Urinary bladder (tissue), 4 donors: ENCODE measurements around the gene LNPEP. TPM values are rescaled to one million over a fixed set of nuclear protein-coding genes. Genes with fewer than 3 reads are reported as not detected.
"Not testable (repeated sequence)": the region's sequence is repeated elsewhere in the genome, so short reads cannot be mapped to it uniquely, and the experiment has no call there.

Experiments used
- DNase-seq: peaks from one replicate; pipeline ENCODE4 v3.0.0-alpha.2; 2015; ENCODE audit errors: extremely low spot score
- H3K27ac ChIP-seq: one replicate; pipeline ENCODE4 v1.5.1; 2013; ENCODE audit warnings: low read depth, mild to moderate bottlenecking, moderate library complexity
- H3K36me3 ChIP-seq: one replicate; pipeline ENCODE4 v1.6.1; 2013; ENCODE audit warnings: mild to moderate bottlenecking, moderate library complexity; ENCODE audit not compliant: insufficient read depth
- H3K4me1 ChIP-seq: one replicate; pipeline ENCODE4 v1.6.1; 2013; ENCODE audit warnings: mild to moderate bottlenecking, moderate library complexity; ENCODE audit not compliant: insufficient read depth
- H3K4me3 ChIP-seq: one replicate; pipeline ENCODE4 v1.5.1; 2013; ENCODE audit warnings: low read depth, low read length
- WGBS: extraction: QIAGEN DNeasy Blood & Tissue Kit; methylation state at CpG from one replicate; pipeline ENCODE4 v1.1.7; 2013; 5-methylcytosine and 5-hydroxymethylcytosine counted together
- polyA plus RNA-seq: library from polyadenylated mRNA; stranded (reverse); fragments of 200-250 nt; gene quantifications from one replicate; pipeline ENCODE4 v1.2.3, GENCODE V29; 2013
- small RNA-seq: library from RNA; depleted of rRNA; stranded (forward); fragments of <200 nt; gene quantifications from one replicate; pipeline ENCODE3, GENCODE V24; 2014
- total RNA-seq: library from RNA; depleted of rRNA; stranded (reverse); fragments of >200 nt; gene quantifications from one replicate; pipeline ENCODE4 v1.2.3, GENCODE V29; 2014
- donor health status: healthy with polysubstance abuse.
- donor health status: healthy.

The LNPEP gene
- total and polyA plus RNA-seq, 2 donors, result 10.1 to 99.2 TPM

GRCh38 chr5:97076098-97076497, 140.2 kb downstream of the LNPEP start:
- Histone ChIP-seq H3K4me3 (no peak overlapping the region), H3K4me1 (no peaks in the 10 kb centered on the region), H3K27ac (no peak overlapping the region), H3K36me3 (no peaks in the 10 kb centered on the region)
- DNase-seq, result no peak

- no peak for DNase-seq
- H3K36me3 ChIP-seq, result no peaks in the 10 kb centered on the region
- WGBS, result 86% methylated on average over 4 of the region's 4 CpGs
- H3K4me3 ChIP-seq, result no peak overlapping the region
- no peaks in the 10 kb centered on the region for H3K4me1 ChIP-seq
- no peak overlapping the region for H3K27ac ChIP-seq
Measured at GRCh38 chr5:97077246-97077645, 141.4 kb downstream of the LNPEP start.

DNA sequence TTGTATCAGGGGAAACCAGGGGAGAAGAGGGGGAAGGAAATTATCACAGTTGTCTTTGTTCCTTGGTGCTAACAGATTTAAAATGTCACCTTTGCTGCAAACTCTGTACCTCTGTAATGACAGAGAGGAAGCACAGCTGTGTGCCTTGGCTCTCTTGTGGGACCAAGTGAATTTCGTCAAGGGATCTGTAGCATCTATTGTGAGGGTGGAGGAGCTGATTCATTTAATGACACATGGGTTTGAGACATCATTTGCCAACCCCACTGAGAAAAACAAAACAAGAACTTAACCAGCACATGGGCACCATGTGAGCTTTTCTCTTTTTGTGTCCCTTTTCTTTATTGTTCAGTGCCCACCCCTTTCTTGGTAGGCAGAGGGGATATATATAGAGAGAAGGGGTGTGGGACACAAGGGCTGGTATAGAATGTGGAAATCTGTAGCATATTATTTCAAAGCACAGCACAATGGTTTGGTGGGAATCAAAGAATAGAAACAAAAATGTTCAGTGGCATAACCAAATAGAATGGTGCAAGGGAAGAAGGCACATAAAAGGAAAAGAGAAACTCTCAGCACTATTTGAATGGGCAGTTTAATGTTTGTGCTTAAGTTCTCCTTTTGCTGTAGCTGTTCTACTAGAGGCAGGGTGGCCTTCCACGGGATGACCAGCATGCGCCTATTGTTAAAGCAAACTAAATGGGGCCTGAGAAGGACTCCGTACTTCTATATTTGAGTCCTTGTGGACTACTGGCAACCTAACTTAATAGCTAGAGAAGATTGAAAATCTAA, 143.3 kb downstream of the LNPEP start:
- DNase-seq, result no peak
- H3K36me3 ChIP-seq, result no peaks in the 10 kb centered on the region

GRCh38 chr5:97084782-97085458, 149.0 kb downstream of the LNPEP start:
- not testable (repeated sequence) for H3K4me1 ChIP-seq, H3K36me3 ChIP-seq, DNase-seq, H3K27ac ChIP-seq, H3K4me3 ChIP-seq
- 93% methylated on average over 21 of the region's 21 CpGs for WGBS

More for the DNA sequence above, 143.3 kb downstream of the LNPEP start:
- Histone ChIP-seq H3K27ac (no peak overlapping the region), H3K4me1 (no peaks in the 10 kb centered on the region), H3K4me3 (no peak overlapping the region)
- WGBS, result 83% methylated on average over 4 of the region's 4 CpGs

DNA sequence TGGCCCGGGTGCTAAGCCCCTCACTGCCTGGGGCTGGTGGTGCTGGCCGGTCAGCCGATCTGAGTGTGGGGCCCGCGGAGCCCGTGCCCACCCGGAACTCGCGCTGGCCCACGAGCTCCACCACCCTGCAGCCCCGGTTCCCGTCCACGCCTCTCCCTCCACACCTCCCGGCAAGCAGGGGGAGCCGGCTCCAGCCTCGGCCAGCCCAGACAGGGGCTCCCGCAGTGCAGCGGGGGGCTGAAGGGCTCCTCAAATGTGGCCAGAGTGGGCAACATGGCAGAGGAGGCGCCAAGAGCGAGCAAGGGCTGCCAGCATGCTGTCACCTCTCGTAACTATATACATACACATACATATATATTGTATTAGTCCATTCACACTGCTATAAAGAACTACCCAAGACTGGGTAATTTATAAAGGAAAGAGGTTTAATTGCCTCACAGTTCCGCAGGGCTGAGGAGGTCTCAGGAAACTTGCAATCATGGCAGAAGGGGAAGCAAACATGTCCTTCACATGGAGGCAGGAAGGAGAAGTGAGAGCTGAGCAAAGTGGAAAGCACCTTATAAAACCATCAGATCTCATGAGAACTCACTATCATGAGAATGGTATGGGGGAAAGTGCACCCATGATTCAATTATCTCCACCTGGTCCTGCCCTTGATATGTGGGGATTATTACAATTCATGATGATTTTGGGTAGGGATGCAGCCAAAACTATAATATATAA, 149.7 kb downstream of the LNPEP start:
- no peaks in the 10 kb centered on the region for H3K4me1 ChIP-seq
- no peak overlapping the region for H3K4me3 ChIP-seq
- WGBS, result 96% methylated on average over 22 of the region's 22 CpGs
- no peak for DNase-seq
- H3K27ac ChIP-seq, result no peak overlapping the region
- no peaks in the 10 kb centered on the region for H3K36me3 ChIP-seq

Small RNA genes within 50 kb of the gene (small RNA-seq; reads per million reads assigned to genes)
- not detected for gene RF00019

Other genes starting within 250 kb of the LNPEP start
- gene ERAP1, start 128.1 kb upstream of the LNPEP start, total RNA-seq, result 48.9 TPM
- 20.1 TPM for gene ERAP1, start 128.1 kb upstream of the LNPEP start, polyA plus RNA-seq
- gene ERAP2, start 59.6 kb upstream of the LNPEP start, total RNA-seq, result 53.2 TPM
- 13.0 TPM for gene ERAP2, start 59.6 kb upstream of the LNPEP start, polyA plus RNA-seq
- gene LIX1, start 206.5 kb downstream of the LNPEP start, total RNA-seq, result 0.63 TPM
- 0.10 TPM for gene LIX1, start 206.5 kb downstream of the LNPEP start, polyA plus RNA-seq
- gene RIOK2, start 247.2 kb downstream of the LNPEP start, total RNA-seq, result 38.8 TPM
- 10.2 TPM for gene RIOK2, start 247.2 kb downstream of the LNPEP start, polyA plus RNA-seq